Measurements from ENCODE around the gene TIMM13. TPM values are rescaled to one million over a fixed set of nuclear protein-coding genes. Genes with fewer than 3 reads are reported as not detected.

TIMM13 gene
- total and polyA plus RNA-seq, 9 of the 15 experiments (the other 6 are each of a cell fraction or from before 2014, with no cell fraction given): 17.6 to 215 (median 71.8) TPM

- CTCF ChIA-PET (ENCODE audit: low intra/inter-chr PET ratio): interaction anchor here (0.5 to 2.9 kb wide), 3 partner anchors 103 to 306 kb away, joined by 3 to 47 read pairs (median 4); no protein-coding TSS in a partner anchor
- Histone ChIP-seq H3K9me3 (replicated peaks; ENCODE audit: control insufficient read depth, insufficient read depth, low read depth, low read length) (no peaks in the 10 kb centered on the region), H3K9me1 (ENCODE audit: control insufficient read depth, insufficient read depth, low read length) (no peaks in the 10 kb centered on the region), H3K4me1 (replicated peaks in 1 of 2; ENCODE audit: control insufficient read depth in 2 of 2, insufficient read depth in 2 of 2, low read length in 2 of 2) (peaks cover 2 to 46% of the 10 kb centered on the region in 2 experiments; a peak in 4 of 5 replicates), H4K20me1 (replicated peaks; ENCODE audit: control insufficient read depth, insufficient read depth, low read length) (0 out of 2 replicates have a peak, but pooled peaks cover 5% of the 10 kb centered on the region), H3K36me3 (ENCODE audit: control insufficient read depth, insufficient read depth, low read length) (no peaks in the 10 kb centered on the region), H3K4me2 (ENCODE audit: insufficient read depth, low read length) (peak overlapping the region; percentile 84), H3K4me3 (peak overlapping the region; percentile 49), H3K27ac (ENCODE audit: extremely low read depth, low read depth, low read length) (peak overlapping the region; percentile 18; the same call in 1 of the 3 replicates), H3K9ac (ENCODE audit: insufficient read depth in 1 of 2, low read depth in 2 of 2, low read length in 2 of 2) (peak overlapping the region; percentile 50 to 82), H2AFZ (ENCODE audit: low read depth, low read length) (peak overlapping the region; percentile 85), H3K79me2 (ENCODE audit: control insufficient read depth, insufficient read depth, low read length) (no peaks in the 10 kb centered on the region), H3K27me3 (ENCODE audit: control insufficient read depth in 2 of 2, insufficient read depth in 2 of 2, low read length in 2 of 2) (peaks cover 5 to 12% of the 10 kb centered on the region in 2 experiments; a peak in 3 of 5 replicates)
- WGBS (ENCODE audit: insufficient coverage, low coverage, missing lambda C conversion rate): 8% methylated on average over 16 of the region's 42 CpGs
- POLR2A ChIA-PET: interaction anchor here (0.6 to 3.5 kb wide), 54 partner anchors 8 to 1245 kb away, joined by 3 to 26 read pairs (median 5); partner anchors contain the start of genes LMNB2 and TIMM13
- intact Hi-C loops (cut with micrococcal nuclease) (loop anchor here (2.0 kb wide), 1 partner anchor 66 kb away; no protein-coding TSS in a partner anchor), in situ Hi-C loops (cut with MboI) (no loop called here)
- ATAC-seq (peak; percentile 7), FAIRE-seq (no peak), DNase-seq (ENCODE audit: extremely low read depth in 1 of 4, low spot score in 3 of 4) (peak in 3 of 4 experiments; percentile 41 to 72 (median 69))
- BruUV-seq (replicated peaks): TSS peak; percentile 95
- 0 out of 2 replicates have a peak, but pooled peaks have one; percentile 5 for TF ChIP-seq TFAP4 (CRISPR knock-in tag; IDR thresholded peaks at IDR 0.05; ENCODE audit: borderline replicate concordance)
- TF ChIP-seq BCOR (IDR thresholded peaks at IDR 0.05): no peak
- no peak for TF ChIP-seq SIN3B (IDR thresholded peaks at IDR 0.05; ENCODE audit: low read depth)
- TF ChIP-seq RAD21 (CRISPR knock-in tag; conservative IDR thresholded peaks at IDR 0.05 in 1 of 2, IDR thresholded peaks at IDR 0.05 in 1 of 2): 0 out of 4 replicates have a peak, but pooled peaks of 1 of the 2 experiments have one; percentile 0
- TF ChIP-seq RBM22 (IDR thresholded peaks at IDR 0.05; ENCODE audit: low read depth, low read length, poor library complexity, severe bottlenecking): no peak
- TF ChIP-seq KAT7 (CRISPR knock-in tag; IDR thresholded peaks at IDR 0.05; ENCODE audit: borderline replicate concordance): 0 out of 2 replicates have a peak, but pooled peaks have one; percentile 86
- no peak for TF ChIP-seq ZNF77 (CRISPR knock-in tag; IDR thresholded peaks at IDR 0.05)
- TF ChIP-seq CEBPB (tag; IDR thresholded peaks at IDR 0.05): peak; percentile 4; the same call in 1 of the 2 replicates
- no peak for TF ChIP-seq CLOCK (CRISPR knock-in tag; IDR thresholded peaks at IDR 0.05; ENCODE audit: borderline replicate concordance)
- no peak for TF ChIP-seq CEBPG (CRISPR knock-in tag; IDR thresholded peaks at IDR 0.05)
- TF ChIP-seq CEBPG (tag; conservative IDR thresholded peaks at IDR 0.05 in 1 of 2, IDR thresholded peaks at IDR 0.05 in 1 of 2): 0 out of 4 replicates have a peak, but pooled peaks of 1 of the 2 experiments have one; percentile 15
- TF ChIP-seq AFF4 (CRISPR knock-in tag; IDR thresholded peaks at IDR 0.05): 0 out of 2 replicates have a peak, but pooled peaks have one; percentile 79
Observed at GRCh38 chr19:2476451-2477140, 49.2 kb upstream of the TIMM13 start.

All from K562 (cell line).